ENCODE measurements around the gene PARD6B. TPM values are rescaled to one million over a fixed set of nuclear protein-coding genes. Genes with fewer than 3 reads are reported as not detected.
A peak's percentile ranks its signal among the peaks of the same experiment; 100 is the strongest.

Gene PARD6B
- total RNA-seq, 1 donor from 2014 or later, result 0.97 TPM

DNA sequence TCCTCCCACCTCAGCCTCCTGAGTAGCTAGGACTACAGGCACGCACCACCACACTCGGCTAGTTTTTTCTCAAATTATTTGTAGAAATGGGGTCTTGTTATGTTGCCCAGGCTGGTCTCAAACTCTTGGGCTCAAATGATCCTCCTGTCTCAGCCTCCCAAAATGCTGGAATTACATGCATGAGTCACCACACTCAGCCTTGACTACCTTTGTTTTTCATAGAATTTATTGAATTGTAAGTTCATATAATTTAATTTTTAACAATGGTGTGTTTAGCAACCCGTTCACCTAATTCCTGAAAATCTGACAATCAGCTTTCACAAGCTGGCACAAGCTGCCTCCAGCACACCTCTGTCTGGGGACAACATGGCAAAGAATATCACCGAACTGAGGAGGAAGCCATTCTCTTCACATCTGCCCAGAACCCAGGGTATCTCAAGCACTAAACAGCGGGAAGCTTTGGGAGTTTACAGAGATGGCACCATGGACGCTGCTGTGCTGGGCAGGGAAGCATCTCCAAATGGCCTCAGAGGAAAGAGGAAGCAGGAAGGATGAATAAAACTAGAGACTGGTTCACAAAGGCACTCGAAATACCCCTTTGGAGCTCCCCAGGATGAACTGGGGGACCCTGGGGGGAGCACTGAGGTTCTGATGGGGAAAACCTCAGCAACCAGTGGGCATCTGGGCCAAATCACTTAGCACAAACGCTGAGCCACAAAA lies 43.0 kb upstream of the PARD6B start:
- Mint-ChIP-seq H3K4me3 (ENCODE audit: unreplicated experiment) (no peak overlapping the region), H3K9me3 (ENCODE audit: unreplicated experiment) (no peaks in the 10 kb centered on the region), H3K27me3 (ENCODE audit: unreplicated experiment) (peaks cover 44% of the 10 kb centered on the region), H3K27ac (ENCODE audit: unreplicated experiment) (no peak overlapping the region), H3K4me1 (ENCODE audit: unreplicated experiment) (peaks cover 28% of the 10 kb centered on the region), H3K36me3 (ENCODE audit: unreplicated experiment) (no peaks in the 10 kb centered on the region)
- no peak for DNase-seq (ENCODE audit: extremely low spot score, unreplicated experiment)
- TF ChIP-seq, protein P1, sequence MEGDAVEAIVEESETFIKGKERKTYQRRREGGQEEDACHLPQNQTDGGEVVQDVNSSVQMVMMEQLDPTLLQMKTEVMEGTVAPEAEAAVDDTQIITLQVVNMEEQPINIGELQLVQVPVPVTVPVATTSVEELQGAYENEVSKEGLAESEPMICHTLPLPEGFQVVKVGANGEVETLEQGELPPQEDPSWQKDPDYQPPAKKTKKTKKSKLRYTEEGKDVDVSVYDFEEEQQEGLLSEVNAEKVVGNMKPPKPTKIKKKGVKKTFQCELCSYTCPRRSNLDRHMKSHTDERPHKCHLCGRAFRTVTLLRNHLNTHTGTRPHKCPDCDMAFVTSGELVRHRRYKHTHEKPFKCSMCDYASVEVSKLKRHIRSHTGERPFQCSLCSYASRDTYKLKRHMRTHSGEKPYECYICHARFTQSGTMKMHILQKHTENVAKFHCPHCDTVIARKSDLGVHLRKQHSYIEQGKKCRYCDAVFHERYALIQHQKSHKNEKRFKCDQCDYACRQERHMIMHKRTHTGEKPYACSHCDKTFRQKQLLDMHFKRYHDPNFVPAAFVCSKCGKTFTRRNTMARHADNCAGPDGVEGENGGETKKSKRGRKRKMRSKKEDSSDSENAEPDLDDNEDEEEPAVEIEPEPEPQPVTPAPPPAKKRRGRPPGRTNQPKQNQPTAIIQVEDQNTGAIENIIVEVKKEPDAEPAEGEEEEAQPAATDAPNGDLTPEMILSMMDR (IDR thresholded peaks at IDR 0.05), result no peak

DNA sequence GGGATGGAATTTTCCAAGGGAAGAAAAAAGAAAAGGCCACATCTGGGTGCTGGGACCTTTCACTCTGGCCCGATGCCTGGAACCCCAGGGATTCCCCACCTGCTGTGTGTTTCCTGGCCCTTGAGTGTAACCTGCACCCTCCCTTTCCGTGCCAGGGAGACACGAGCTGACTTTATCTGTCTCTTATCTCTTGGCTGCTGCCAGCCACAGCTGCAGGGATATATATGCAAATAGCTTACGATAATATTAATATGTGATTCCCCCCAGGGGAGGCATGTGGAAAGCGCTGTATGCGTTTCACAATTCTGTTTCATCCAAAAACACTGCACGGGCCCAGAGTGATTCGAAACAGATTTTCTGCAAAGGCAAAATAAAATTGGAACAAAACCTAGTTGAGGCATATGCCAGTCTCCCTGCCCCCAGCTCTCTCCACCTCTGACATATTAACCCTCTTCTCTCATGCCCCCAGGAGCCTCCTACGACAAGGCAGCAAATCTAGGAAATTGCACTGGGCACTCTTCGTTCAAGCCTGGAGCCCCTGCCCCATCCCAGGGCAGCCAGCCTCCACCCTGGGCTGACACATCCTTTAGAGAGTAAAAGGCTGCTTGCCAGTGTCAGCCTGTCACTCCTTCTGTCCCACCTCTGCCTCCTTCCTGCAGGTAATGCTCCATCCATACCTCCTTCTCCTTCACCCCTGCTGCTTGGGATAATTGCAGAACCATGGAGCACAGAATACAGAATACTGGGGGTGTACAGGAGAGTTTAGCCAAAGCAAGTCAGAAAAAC lies 41.3 kb upstream of the PARD6B start:
- peak overlapping the region; percentile 46 for H3K4me3 Mint-ChIP-seq (ENCODE audit: unreplicated experiment)
- peaks cover 45% of the 10 kb centered on the region for H3K27me3 Mint-ChIP-seq (ENCODE audit: unreplicated experiment)
- H3K4me1 Mint-ChIP-seq (ENCODE audit: unreplicated experiment), result peaks cover 28% of the 10 kb centered on the region
- no peak for DNase-seq (ENCODE audit: extremely low spot score, unreplicated experiment)
- H3K9me3 Mint-ChIP-seq (ENCODE audit: unreplicated experiment), result no peaks in the 10 kb centered on the region
- no peaks in the 10 kb centered on the region for H3K36me3 Mint-ChIP-seq (ENCODE audit: unreplicated experiment)
- TF ChIP-seq, protein P1 (IDR thresholded peaks at IDR 0.05), result no peak
- H3K27ac Mint-ChIP-seq (ENCODE audit: unreplicated experiment), result no peak overlapping the region

DNA sequence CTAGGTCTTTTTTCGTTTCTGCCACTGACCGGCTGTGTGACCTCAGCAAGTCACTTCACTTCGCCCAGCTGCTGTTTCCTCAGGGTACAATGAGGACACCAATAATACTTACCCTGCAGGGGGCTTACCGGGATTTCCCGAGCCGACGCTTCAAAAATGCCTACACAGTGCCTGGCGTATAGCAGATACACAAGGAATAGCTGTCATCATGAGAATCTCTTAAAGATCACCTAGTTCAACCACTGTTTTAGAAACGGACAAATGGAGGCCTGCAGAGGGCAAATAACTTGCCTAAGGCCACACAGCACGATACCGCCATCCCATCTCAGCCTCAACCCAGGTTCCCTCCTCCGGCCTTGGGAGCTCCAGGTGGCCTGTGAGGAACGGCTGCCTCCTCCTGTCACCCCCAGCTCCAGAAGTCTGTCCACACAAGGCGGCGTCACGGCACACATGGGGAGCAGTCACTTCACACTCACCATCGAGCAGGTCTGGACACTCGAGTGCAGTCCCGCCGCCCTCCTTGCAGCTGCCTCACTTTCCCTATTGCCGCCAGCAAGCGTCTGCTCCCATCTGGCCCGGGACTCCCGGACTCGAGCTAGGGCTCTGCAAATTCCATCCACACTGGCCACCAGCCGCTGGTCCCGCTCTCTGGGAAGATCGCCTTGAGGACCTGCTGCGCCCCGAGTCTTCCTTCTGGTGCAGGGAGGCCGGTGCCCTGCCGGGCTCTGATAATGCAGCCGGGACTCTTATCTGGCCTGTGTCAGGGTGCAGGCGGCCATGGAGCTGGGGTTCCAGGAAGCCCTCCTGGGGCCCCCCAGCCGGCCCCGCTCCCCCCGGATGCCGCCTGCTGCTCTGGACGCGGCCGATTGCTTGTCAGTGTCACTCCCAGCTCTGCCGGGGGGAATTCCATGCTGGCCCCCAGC lies 40.5 kb upstream of the PARD6B start, which contains the start of gene RIPOR3:
RIPOR3 (minus strand) TSS at position 893 of the 923 bp plus-strand sequence; CDS start at position 479, 414 bp downstream.
- Mint-ChIP-seq H3K36me3 (ENCODE audit: unreplicated experiment) (no peaks in the 10 kb centered on the region), H3K27ac (ENCODE audit: unreplicated experiment) (no peak within 1 kb of the TSS), H3K4me3 (ENCODE audit: unreplicated experiment) (peak within 1 kb of the TSS; percentile 51), H3K27me3 (ENCODE audit: unreplicated experiment) (peaks cover 51% of the 10 kb centered on the region), H3K9me3 (ENCODE audit: unreplicated experiment) (no peaks in the 10 kb centered on the region), H3K4me1 (ENCODE audit: unreplicated experiment) (peaks cover 28% of the 10 kb centered on the region)
- TF ChIP-seq, protein P1 (IDR thresholded peaks at IDR 0.05), result no peak
- no peak for DNase-seq (ENCODE audit: extremely low spot score, unreplicated experiment)

DNA sequence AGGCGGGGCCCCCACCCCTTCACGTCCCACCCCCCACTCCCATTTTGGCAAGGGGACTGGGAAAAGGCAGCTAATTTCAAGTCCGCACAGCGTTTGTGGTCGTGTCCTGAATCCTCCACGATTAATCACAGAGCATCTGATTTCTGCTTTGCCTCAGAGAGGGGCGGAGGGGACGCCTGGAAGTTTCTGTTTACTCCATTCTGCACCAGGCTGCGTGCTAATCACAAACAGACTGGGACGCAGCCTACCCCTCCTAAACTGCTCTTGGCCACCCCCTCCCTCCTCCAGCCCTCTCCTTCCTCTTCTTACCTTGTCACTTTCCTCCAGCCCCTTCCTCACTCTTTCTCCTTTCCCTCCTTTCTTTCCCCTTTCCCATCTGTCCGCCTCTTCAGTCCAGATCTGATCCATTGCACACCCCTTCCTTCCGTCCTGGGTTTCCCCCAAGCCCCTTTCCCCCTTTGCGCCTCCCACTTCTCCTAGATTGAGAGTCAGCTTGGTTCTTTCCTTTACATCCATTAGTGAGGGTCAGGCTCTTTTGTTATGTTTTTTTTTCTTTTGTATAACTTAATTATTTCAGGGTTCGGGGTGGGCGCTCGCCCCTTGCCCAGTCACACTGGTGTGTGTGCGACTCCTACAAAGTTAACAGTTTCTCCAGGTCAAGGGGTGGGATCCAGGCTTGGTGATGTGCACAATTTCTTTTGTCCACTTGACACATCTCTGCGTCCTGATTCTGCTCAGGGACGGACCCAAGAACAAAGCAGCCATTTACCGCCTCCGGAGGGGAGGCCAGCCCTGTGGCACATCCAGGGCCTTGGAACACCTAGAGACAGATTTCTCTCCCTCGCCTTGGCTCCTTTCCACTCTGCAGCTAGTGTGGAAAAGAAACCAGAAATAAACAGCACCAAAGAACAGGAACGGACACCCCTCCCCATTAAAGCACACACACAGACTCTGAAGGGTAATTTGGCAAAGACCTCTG lies 39.5 kb upstream of the PARD6B start:
- TF ChIP-seq, protein P1 (IDR thresholded peaks at IDR 0.05), result no peak
- no peaks in the 10 kb centered on the region for H3K9me3 Mint-ChIP-seq (ENCODE audit: unreplicated experiment)
- H3K36me3 Mint-ChIP-seq (ENCODE audit: unreplicated experiment), result no peaks in the 10 kb centered on the region
- H3K4me3 Mint-ChIP-seq (ENCODE audit: unreplicated experiment), result peak overlapping the region; percentile 51
- H3K4me1 Mint-ChIP-seq (ENCODE audit: unreplicated experiment), result peaks cover 28% of the 10 kb centered on the region
- H3K27me3 Mint-ChIP-seq (ENCODE audit: unreplicated experiment), result peaks cover 51% of the 10 kb centered on the region
- no peak overlapping the region for H3K27ac Mint-ChIP-seq (ENCODE audit: unreplicated experiment)
- DNase-seq (ENCODE audit: extremely low spot score, unreplicated experiment), result no peak

Data from osteocyte (in vitro differentiated cells).